ENCODE measurements around the gene PHC2.

- TF ChIP-seq CTCF (optimal IDR thresholded peaks at IDR 0.05 in 1 of 3, IDR thresholded peaks at IDR 0.05 in 1 of 3, conservative IDR thresholded peaks at IDR 0.05 in 1 of 3; ENCODE audit: extremely low read depth in 1 of 3, insufficient read depth in 2 of 3, low read length in 3 of 3) = no peak
- no peak for TF ChIP-seq EZH2 (IDR thresholded peaks at IDR 0.05; ENCODE audit: low read length)
Observed at GRCh38 chr1:33301273-33301984, 129.5 kb downstream of the PHC2 start.
